DMS 273 (cell line): ENCODE measurements around the gene TNNC1.
A peak's percentile ranks its signal among the peaks of the same experiment; 100 is the strongest.

Source experiments
- DNase-seq: peaks from one replicate; lab custom pipeline; 2025; ENCODE audit not compliant: unreplicated experiment; lab: John Stamatoyannopoulos, UW

Gene TNNC1

GRCh38 chr3:52443791-52444687, 9.8 kb downstream of the TNNC1 start:
- DNase-seq, result no peak

- no peak for DNase-seq
Measured at GRCh38 chr3:52443268-52443610, 10.6 kb downstream of the TNNC1 start.

- DNase-seq, result no peak
Measured at GRCh38 chr3:52442409-52443267, 11.2 kb downstream of the TNNC1 start.

GRCh38 chr3:52441772-52442332, 12.0 kb downstream of the TNNC1 start:
- no peak for DNase-seq

GRCh38 chr3:52441091-52441771, 12.6 kb downstream of the TNNC1 start:
- DNase-seq, result no peak

- no peak for DNase-seq
Measured at GRCh38 chr3:52440671-52441070, 13.2 kb downstream of the TNNC1 start.

- no peak for DNase-seq
Measured at GRCh38 chr3:52440249-52440551, 13.6 kb downstream of the TNNC1 start.

- DNase-seq, result no peak
Measured at GRCh38 chr3:52439426-52440248, 14.2 kb downstream of the TNNC1 start.

- no peak for DNase-seq
Measured at GRCh38 chr3:52438579-52439425, 15.0 kb downstream of the TNNC1 start.

- DNase-seq, result no peak
Measured at GRCh38 chr3:52438104-52438376, 15.8 kb downstream of the TNNC1 start.

GRCh38 chr3:52437326-52438103, 16.3 kb downstream of the TNNC1 start:
- no peak for DNase-seq

- peak; percentile 14 for DNase-seq
Measured at GRCh38 chr3:52436500-52437149, 17.2 kb downstream of the TNNC1 start.

- no peak for DNase-seq
Measured at GRCh38 chr3:52435246-52436101, 18.4 kb downstream of the TNNC1 start.

GRCh38 chr3:52434491-52435115, 19.2 kb downstream of the TNNC1 start:
- no peak for DNase-seq

GRCh38 chr3:52433996-52434479, 19.8 kb downstream of the TNNC1 start:
- DNase-seq, result no peak

GRCh38 chr3:52433328-52433995, 20.4 kb downstream of the TNNC1 start:
- DNase-seq, result no peak
